GM12874 (cell line): ENCODE data around the gene CCDC73.

Experiments used
- CTCF ChIP-seq: IDR thresholded peaks from 2 replicates; pipeline ENCODE4 v1.5.1; 2011; ENCODE audit warnings: low read depth, mild to moderate bottlenecking, control low read depth, low read length, moderate library complexity; ENCODE audit not compliant: insufficient read depth

The CCDC73 gene

DNA sequence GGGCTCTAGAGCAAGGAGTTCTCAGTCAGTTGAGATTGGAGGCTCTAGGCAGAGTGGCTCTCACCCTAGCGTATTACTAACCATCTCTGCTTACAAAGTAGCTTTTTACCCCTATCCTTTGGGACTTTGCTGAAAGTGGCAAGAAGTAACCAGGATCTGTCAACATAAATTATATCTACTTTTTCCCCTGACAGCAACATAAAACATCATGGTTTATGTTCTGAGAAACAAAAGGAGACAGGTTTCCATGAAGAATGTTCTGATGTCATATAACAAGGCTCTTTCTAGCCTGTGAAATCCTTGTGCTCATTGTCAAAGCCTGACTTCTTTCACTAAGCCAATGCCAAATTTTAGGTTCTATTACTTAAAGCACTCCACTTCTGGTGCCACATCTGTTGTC lies 218.0 kb downstream of the CCDC73 start:
- no peak for TF ChIP-seq CTCF

DNA sequence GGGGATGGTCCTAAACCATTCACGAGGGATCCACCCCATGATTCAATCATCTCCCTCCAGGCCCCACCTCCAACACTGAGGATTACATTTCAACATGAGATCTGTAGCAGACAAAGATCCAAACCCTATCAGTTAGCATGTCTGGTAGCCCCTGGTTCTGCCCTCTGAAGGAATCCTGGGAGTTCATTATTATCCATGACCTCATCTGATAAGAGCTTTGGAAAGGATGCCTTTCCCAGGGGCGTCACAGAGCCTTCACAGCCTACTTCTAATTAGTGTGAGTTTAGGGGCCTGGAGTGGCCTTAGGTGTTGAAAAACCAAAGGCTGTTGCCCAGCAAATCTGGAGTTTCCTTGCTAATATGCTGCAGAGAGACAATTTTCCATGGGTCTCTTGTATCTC lies 219.4 kb downstream of the CCDC73 start:
- no peak for TF ChIP-seq CTCF

GRCh38 chr11:32574421-32574820 lies 220.0 kb downstream of the CCDC73 start:
- no peak for TF ChIP-seq CTCF

GRCh38 chr11:32573228-32573627 lies 221.2 kb downstream of the CCDC73 start:
- TF ChIP-seq CTCF: no peak

DNA sequence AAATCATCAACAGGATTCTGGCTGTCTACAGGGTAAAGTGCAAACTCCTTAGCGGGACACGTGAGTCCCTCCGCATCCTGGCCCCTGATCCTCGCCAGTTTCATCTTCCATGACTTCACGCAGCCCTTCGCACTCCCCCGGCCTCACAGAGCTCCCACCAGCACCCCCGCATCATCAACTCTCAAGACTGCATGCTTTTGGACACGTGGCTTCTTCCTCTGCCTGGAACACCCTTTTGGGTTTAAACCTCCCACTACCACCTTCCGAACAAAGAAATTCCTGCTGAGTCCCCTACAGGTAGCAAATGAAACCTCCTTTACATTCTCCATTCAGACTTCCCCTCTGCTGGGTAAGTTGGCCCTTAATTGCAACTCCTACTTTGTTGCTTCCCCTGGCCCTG lies 223.4 kb downstream of the CCDC73 start:
- TF ChIP-seq CTCF: no peak

DNA sequence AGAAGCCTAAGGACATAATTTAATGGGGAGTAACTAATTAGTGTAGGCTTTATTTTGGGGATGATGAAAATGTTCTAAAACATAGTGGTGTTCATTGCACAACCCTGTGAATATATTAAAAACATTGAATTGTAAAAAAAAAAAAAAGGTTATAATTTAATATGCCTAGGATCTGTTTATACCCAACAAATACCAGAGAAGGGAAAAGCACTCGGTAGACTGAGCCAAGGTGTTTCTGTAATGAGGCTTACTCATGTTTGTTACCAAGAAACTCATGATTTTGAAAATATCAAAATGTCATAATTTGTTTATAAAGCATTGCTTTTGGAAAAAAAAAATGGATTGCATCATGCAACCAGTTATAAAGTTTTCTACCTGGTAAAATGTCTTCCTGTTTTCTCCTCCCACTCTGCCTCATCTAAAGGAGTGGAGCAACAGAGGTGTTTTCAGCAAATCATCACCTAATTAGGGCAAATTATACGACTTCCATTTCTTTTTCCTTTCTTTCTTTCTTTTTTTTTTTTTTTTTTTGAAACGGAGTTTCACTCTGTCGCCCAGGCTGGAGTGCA lies 225.1 kb downstream of the CCDC73 start:
- no peak for TF ChIP-seq CTCF

DNA sequence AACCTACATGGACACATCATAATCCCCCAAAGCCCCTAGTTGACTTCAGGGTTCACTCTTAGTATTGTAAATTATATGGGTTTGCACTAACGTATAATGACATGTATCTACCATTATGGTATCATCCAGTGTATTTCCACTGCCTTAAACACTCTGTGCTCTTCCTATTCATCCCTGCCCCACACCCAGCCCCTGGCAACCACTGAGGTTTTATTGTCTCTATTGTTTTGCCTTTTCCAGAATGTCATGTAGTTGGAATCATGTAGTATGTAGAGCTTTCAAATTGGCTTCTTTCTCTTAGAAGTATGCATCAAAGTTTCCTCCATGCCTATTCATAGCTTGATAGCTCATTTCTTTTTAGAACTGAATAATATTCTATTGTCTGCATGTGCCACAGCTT lies 227.3 kb downstream of the CCDC73 start:
- no peak for TF ChIP-seq CTCF
